ENCODE data around the gene CUBN. TPM values are rescaled to one million over a fixed set of nuclear protein-coding genes. Genes with fewer than 3 reads are reported as not detected.

Gene CUBN
- total RNA-seq, 1 donor from 2014 or later = 2.0 TPM

GRCh38 chr10:17109046-17109445 is 20.6 kb downstream of the CUBN start:
- no peak for DNase-seq (ENCODE audit: low read depth, low spot score)

- no peak for DNase-seq (ENCODE audit: low read depth, low spot score)
Measured at GRCh38 chr10:17106991-17107390, 22.6 kb downstream of the CUBN start.

GRCh38 chr10:17101910-17102266 is 27.7 kb downstream of the CUBN start:
- no peak for DNase-seq (ENCODE audit: low read depth, low spot score)

GRCh38 chr10:17101257-17101909 is 28.2 kb downstream of the CUBN start:
- no peak for DNase-seq (ENCODE audit: low read depth, low spot score)

GRCh38 chr10:17100586-17100985 is 29.0 kb downstream of the CUBN start:
- no peak for DNase-seq (ENCODE audit: low read depth, low spot score)

- no peak for DNase-seq (ENCODE audit: low read depth, low spot score)
Measured at GRCh38 chr10:17098012-17098411, 31.6 kb downstream of the CUBN start.

- DNase-seq (ENCODE audit: low read depth, low spot score) = no peak
Measured at GRCh38 chr10:17094844-17095243, 34.8 kb downstream of the CUBN start.

- DNase-seq (ENCODE audit: low read depth, low spot score) = no peak
Measured at GRCh38 chr10:17092986-17093803, 36.4 kb downstream of the CUBN start.

GRCh38 chr10:17092216-17092944 is 37.2 kb downstream of the CUBN start:
- DNase-seq (ENCODE audit: low read depth, low spot score) = no peak

GRCh38 chr10:17088118-17088806 is 41.3 kb downstream of the CUBN start:
- no peak for DNase-seq (ENCODE audit: low read depth, low spot score)

- DNase-seq (ENCODE audit: low read depth, low spot score) = no peak
Measured at GRCh38 chr10:17086865-17087367, 42.7 kb downstream of the CUBN start.

- DNase-seq (ENCODE audit: low read depth, low spot score) = no peak
Measured at GRCh38 chr10:17085011-17085725, 44.4 kb downstream of the CUBN start.

GRCh38 chr10:17084258-17084657 is 45.4 kb downstream of the CUBN start:
- no peak for DNase-seq (ENCODE audit: low read depth, low spot score)

GRCh38 chr10:17081431-17081830 is 48.2 kb downstream of the CUBN start:
- DNase-seq (ENCODE audit: low read depth, low spot score) = no peak

- DNase-seq (ENCODE audit: low read depth, low spot score) = no peak
Measured at GRCh38 chr10:17077890-17078289, 51.7 kb downstream of the CUBN start.

GRCh38 chr10:17077346-17077781 is 52.2 kb downstream of the CUBN start:
- no peak for DNase-seq (ENCODE audit: low read depth, low spot score)

- no peak for DNase-seq (ENCODE audit: low read depth, low spot score)
Measured at GRCh38 chr10:17076626-17077345, 52.8 kb downstream of the CUBN start.

GRCh38 chr10:17075533-17076359 is 53.9 kb downstream of the CUBN start:
- peak; percentile 69 for DNase-seq (ENCODE audit: low read depth, low spot score)

GRCh38 chr10:17074541-17074847 is 55.1 kb downstream of the CUBN start:
- no peak for DNase-seq (ENCODE audit: low read depth, low spot score)

All from pulmonary artery endothelial cell (primary cell).